Measurements from ENCODE around the gene SLC3A2. TPM values are rescaled to one million over a fixed set of nuclear protein-coding genes. Genes with fewer than 3 reads are reported as not detected.

The SLC3A2 gene
- total RNA-seq, 1 donor from 2014 or later, result 66.9 TPM

Small RNA genes within 50 kb of the gene (small RNA-seq; reads per million reads assigned to genes)
- not detected for gene RF00099 (ENCODE audit: low replicate concordance)
- gene RN7SL259P (ENCODE audit: low replicate concordance), result not detected
- not detected for gene SNORD22 (ENCODE audit: low replicate concordance)
- not detected for gene SNORD26 (ENCODE audit: low replicate concordance)
- gene SNORD27 (ENCODE audit: low replicate concordance), result not detected
- gene SNORD28 (ENCODE audit: low replicate concordance), result not detected
- gene SNORD30 (ENCODE audit: low replicate concordance), result 294 reads per million, percentile 98 among the genes with 10 or more reads in this experiment

Other genes with a start within 250 kb of the SLC3A2 start
- gene GANAB, start 234.3 kb upstream of the SLC3A2 start, total RNA-seq, result 69.3 TPM
- 13.0 TPM for gene INTS5, start 227.6 kb upstream of the SLC3A2 start, total RNA-seq
- 17.2 TPM for gene C11orf98, start 215.7 kb upstream of the SLC3A2 start, total RNA-seq
- 3.9 TPM for gene CSKMT, start 215.6 kb upstream of the SLC3A2 start, total RNA-seq
- gene UQCC3, start 209.2 kb upstream of the SLC3A2 start, total RNA-seq, result 3.7 TPM
- 2.5 TPM for gene LBHD1, start 208.6 kb upstream of the SLC3A2 start, total RNA-seq
- gene UBXN1, start 201.8 kb upstream of the SLC3A2 start, total RNA-seq, result 77.0 TPM
- 0.25 TPM for gene LRRN4CL, start 191.4 kb upstream of the SLC3A2 start, total RNA-seq
- 101 TPM for gene BSCL2, start 173.5 kb upstream of the SLC3A2 start, total RNA-seq
- 20.9 TPM for gene GNG3, start 173.2 kb upstream of the SLC3A2 start, total RNA-seq
- gene HNRNPUL2, start 153.4 kb upstream of the SLC3A2 start, total RNA-seq, result 27.5 TPM
- gene TTC9C, start 152.4 kb upstream of the SLC3A2 start, total RNA-seq, result 15.0 TPM
- 7.9 TPM for gene ZBTB3, start 126.7 kb upstream of the SLC3A2 start, total RNA-seq
- gene POLR2G, start 119.3 kb upstream of the SLC3A2 start, total RNA-seq, result 49.2 TPM
- 11.6 TPM for gene TAF6L, start 109.5 kb upstream of the SLC3A2 start, total RNA-seq
- 8.4 TPM for gene TMEM179B, start 93.5 kb upstream of the SLC3A2 start, total RNA-seq
- gene TMEM223, start 88.9 kb upstream of the SLC3A2 start, total RNA-seq, result 7.9 TPM
- gene NXF1, start 75.5 kb upstream of the SLC3A2 start, total RNA-seq, result 17.5 TPM
- 27.3 TPM for gene STX5, start 48.8 kb upstream of the SLC3A2 start, total RNA-seq
- gene TEX54, start 48.1 kb upstream of the SLC3A2 start, total RNA-seq, result not detected
- gene WDR74, start 41.3 kb upstream of the SLC3A2 start, total RNA-seq, result 28.8 TPM
- 8.9 TPM for gene CHRM1, start 40.5 kb downstream of the SLC3A2 start, total RNA-seq
- gene SLC22A6, start 104.1 kb downstream of the SLC3A2 start, total RNA-seq, result 5.7 TPM
- 2.2 TPM for gene SLC22A8, start 134.9 kb downstream of the SLC3A2 start, total RNA-seq